Measurements from ENCODE around the gene RBM47. TPM values are rescaled to one million over a fixed set of nuclear protein-coding genes. Genes with fewer than 3 reads are reported as not detected.

RBM47 gene
- total and polyA plus RNA-seq, 8 donors = 21.9 to 110 (median 28.0) TPM

- no peak overlapping the region for H3K27ac ChIP-seq
- intact Hi-C loops (cut with DNase I) = no loop called here
- H3K4me3 ChIP-seq = no peak overlapping the region
- no peaks in the 10 kb centered on the region for H3K9me3 ChIP-seq
- peaks cover 0 to 14% of the 10 kb centered on the region in 2 donors for H3K4me1 ChIP-seq
- ATAC-seq (no peak), DNase-seq (no peak)
- no peak for TF ChIP-seq CTCF (IDR thresholded peaks at IDR 0.05)
- no peaks in the 10 kb centered on the region for H3K36me3 ChIP-seq
- H3K27me3 ChIP-seq = no peaks in the 10 kb centered on the region
Observed at GRCh38 chr4:40651280-40651679, 21.6 kb upstream of the RBM47 start.

GRCh38 chr4:40649321-40649720 lies 19.7 kb upstream of the RBM47 start:
- Histone ChIP-seq H3K27ac (peak overlapping the region in 1 of 2 donors; percentile 73), H3K9me3 (no peaks in the 10 kb centered on the region), H3K36me3 (no peaks in the 10 kb centered on the region), H3K4me1 (peaks cover 0 to 14% of the 10 kb centered on the region in 2 donors), H3K4me3 (no peak overlapping the region), H3K27me3 (no peaks in the 10 kb centered on the region)
- DNase-seq (no peak), ATAC-seq (no peak)
- intact Hi-C loops (cut with DNase I) = no loop called here
- no peak for TF ChIP-seq CTCF (IDR thresholded peaks at IDR 0.05)

DNA sequence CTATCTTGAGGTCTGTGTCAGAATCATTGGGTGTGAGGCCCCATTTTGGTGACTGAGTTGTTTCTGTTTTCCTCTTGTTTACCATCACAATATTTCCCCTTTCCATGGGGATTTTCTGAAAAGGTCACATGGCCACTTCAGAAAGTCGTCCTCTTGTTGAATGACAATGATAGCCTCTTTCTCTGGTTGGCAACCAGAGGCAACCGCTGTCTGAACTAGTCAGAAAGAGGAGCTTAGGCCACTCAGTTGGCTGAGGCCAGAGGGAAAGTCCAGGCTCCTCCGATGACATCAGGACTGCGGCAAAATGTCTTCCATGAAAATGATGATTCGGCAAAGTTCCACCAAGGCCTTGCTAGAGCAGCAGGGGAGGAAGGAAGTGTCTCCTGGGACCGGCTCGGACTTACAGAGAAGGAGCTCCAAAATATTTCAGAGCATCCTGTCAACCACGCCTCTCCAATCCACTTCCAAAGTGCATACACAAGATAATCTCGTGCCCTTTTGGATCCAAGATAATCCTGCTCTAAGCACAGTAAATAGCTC lies 19.1 kb upstream of the RBM47 start:
- Histone ChIP-seq H3K27me3 (no peaks in the 10 kb centered on the region), H3K36me3 (no peaks in the 10 kb centered on the region), H3K9me3 (no peaks in the 10 kb centered on the region), H3K4me3 (no peak overlapping the region), H3K27ac (peak overlapping the region in 1 of 2 donors; percentile 73), H3K4me1 (peaks cover 0 to 11% of the 10 kb centered on the region in 2 donors)
- no peak for TF ChIP-seq CTCF (IDR thresholded peaks at IDR 0.05)
- intact Hi-C loops (cut with DNase I) = no loop called here
- ATAC-seq = peak; percentile 52
- DNase-seq = peak in 1 of 4 donors; percentile 65

GRCh38 chr4:40648131-40648530 lies 18.5 kb upstream of the RBM47 start:
- no peak for ATAC-seq
- Histone ChIP-seq H3K4me3 (no peak overlapping the region), H3K27ac (peak overlapping the region in 1 of 2 donors; percentile 73), H3K9me3 (no peaks in the 10 kb centered on the region), H3K36me3 (no peaks in the 10 kb centered on the region), H3K27me3 (no peaks in the 10 kb centered on the region), H3K4me1 (peaks cover 0 to 5% of the 10 kb centered on the region in 2 donors)
- no peak for DNase-seq
- intact Hi-C loops (cut with DNase I) = no loop called here
- no peak for TF ChIP-seq CTCF (IDR thresholded peaks at IDR 0.05)

GRCh38 chr4:40645586-40645985 lies 15.9 kb upstream of the RBM47 start:
- H3K36me3 ChIP-seq = no peaks in the 10 kb centered on the region
- ATAC-seq = no peak
- no peak overlapping the region for H3K4me3 ChIP-seq
- no peak for DNase-seq
- H3K27ac ChIP-seq = no peak overlapping the region
- H3K4me1 ChIP-seq = no peaks in the 10 kb centered on the region
- H3K27me3 ChIP-seq = no peaks in the 10 kb centered on the region
- TF ChIP-seq CTCF (IDR thresholded peaks at IDR 0.05) = no peak
- H3K9me3 ChIP-seq = no peaks in the 10 kb centered on the region
- intact Hi-C loops (cut with DNase I) = no loop called here
